HCT116 (cell line): ENCODE measurements around the gene CAMK2D. TPM values are rescaled to one million over a fixed set of nuclear protein-coding genes. Genes with fewer than 3 reads are reported as not detected.

Experiments
- ATAC-seq: fragments of 200-7000 bp; cut with Tn5 transposase; 2 replicates; pipeline ENCODE4 v1.9.1; 2020; ENCODE audit warnings: mild to moderate bottlenecking, moderate library complexity
- BruUV-seq: library from RNA; stranded (reverse); fragments of 400-500 nt; replicated peaks from 2 replicates; lab custom pipeline; 2021; lab: Mats Ljungman, UMichigan
- CTCF ChIA-PET: fragments of 300-600 bp; sonication (Branson Sonifier 250); formaldehyde crosslinking; loops from one replicate; lab custom pipeline; 2021; ENCODE audit warnings: antibody characterized with exemption; lab: Charles Lee
- POLR2A ChIA-PET: fragments of 300-600, 350-600 bp; sonication (Branson Sonifier 250); formaldehyde crosslinking; loops from one replicate; lab custom pipeline; 2021; ENCODE audit warnings: antibody characterized with exemption; lab: Charles Lee
- RAD21 ChIA-PET, 2 experiments: fragments of 300-600 bp; sonication (Branson Sonifier 250); formaldehyde crosslinking; loops; one replicate each; lab custom pipeline; 2023; ENCODE audit warnings: low total read pairs in 2 of 2; ENCODE audit not compliant: uncharacterized antibody in 2 of 2, unreplicated experiment in 2 of 2, low non-redundant PET in 1 of 2; lab: Charles Lee
- DNase-seq: peaks from one replicate; pipeline ENCODE4 v3.0.0-alpha.2; 2010; ENCODE audit warnings: low read depth, low spot score
- H2AFZ ChIP-seq: fragments of 200-600 bp; shearing (Covaris generic), sonication (generic); 2 replicates; pipeline ENCODE4 v1.6.1; 2017; ENCODE audit warnings: low read depth, mixed run types, mixed read lengths, antibody characterized with exemption, low read length; ENCODE audit not compliant: poor library complexity, severe bottlenecking
- H3K27ac ChIP-seq: 2 replicates; pipeline ENCODE4 v1.5.1; 2012; ENCODE audit warnings: low read depth, low read length
- H3K27me3 ChIP-seq: fragments of 200-600 bp; sonication (generic); 2 replicates; pipeline ENCODE4 v1.6.1; 2016; ENCODE audit warnings: mixed run types, low read length, mixed read lengths; ENCODE audit not compliant: insufficient read depth
- H3K36me3 ChIP-seq, 2 experiments: fragments of 200-500 bp in 1 of 2; fragments of 200-600 bp in 1 of 2; sonication (Bioruptor generic) in 1 of 2; sonication (generic) in 1 of 2; 2 replicates each; pipeline versions ENCODE4 v1.5.1 to v1.6.1; 2014 to 2016; ENCODE audit warnings: low read length in 2 of 2, inconsistent platforms in 1 of 2, mixed read lengths in 1 of 2, mixed run types in 1 of 2; ENCODE audit not compliant: insufficient read depth in 2 of 2, control insufficient read depth in 1 of 2
- H3K4me1 ChIP-seq, 2 experiments: fragments of 200-600 bp in 1 of 2; sonication (generic) in 1 of 2; 2 replicates each; pipeline versions ENCODE4 v1.5.1 to v1.6.1; 2012 to 2017; ENCODE audit warnings: low read length in 2 of 2, inconsistent platforms in 1 of 2, mild to moderate bottlenecking in 1 of 2, mixed read lengths in 1 of 2, mixed run types in 1 of 2, moderate library complexity in 1 of 2; ENCODE audit not compliant: insufficient read depth in 2 of 2, control insufficient read depth in 1 of 2
- H3K4me2 ChIP-seq: fragments of 200-600 bp; sonication (generic); 2 replicates; pipeline ENCODE4 v1.6.1; 2017; ENCODE audit warnings: mixed run types, low read length, mixed read lengths
- H3K4me3 ChIP-seq, 2 experiments: fragments of 200-600 bp in 1 of 2; sonication (generic) in 1 of 2; replicated peaks in 1 of 2; 2 replicates each; pipeline ENCODE4 v1.5.1; 2011 to 2016; ENCODE audit warnings: low read length in 2 of 2, control low read depth in 1 of 2, low read depth in 1 of 2, mild to moderate bottlenecking in 1 of 2, mixed read lengths in 1 of 2, mixed run types in 1 of 2
- H3K79me2 ChIP-seq: fragments of 200-600 bp; sonication (generic); 2 replicates; pipeline ENCODE4 v1.6.1; 2017; ENCODE audit warnings: mild to moderate bottlenecking, mixed run types, low read length, moderate library complexity, mixed read lengths; ENCODE audit not compliant: insufficient read depth
- H3K9ac ChIP-seq: fragments of 200-600 bp; sonication (generic); 2 replicates; pipeline ENCODE4 v1.6.1; 2016; ENCODE audit warnings: low read length, mixed read lengths
- H3K9me2 ChIP-seq: fragments of 200-600 bp; sonication (generic), shearing (Covaris generic); 2 replicates; pipeline ENCODE4 v1.6.1; 2017; ENCODE audit warnings: mixed run types, mild to moderate bottlenecking, moderate library complexity; ENCODE audit not compliant: insufficient read depth
- H3K9me3 ChIP-seq, 2 experiments: fragments of 200-500 bp in 1 of 2; fragments of 200-600 bp in 1 of 2; sonication (Bioruptor generic) in 1 of 2; sonication (generic) in 1 of 2; 2 replicates each; pipeline ENCODE4 v1.6.1; 2014 to 2017; ENCODE audit warnings: low read length in 2 of 2, mixed read lengths in 2 of 2, inconsistent platforms in 1 of 2, low read depth in 1 of 2, mild to moderate bottlenecking in 1 of 2, mixed run types in 1 of 2, moderate library complexity in 1 of 2; ENCODE audit not compliant: control insufficient read depth in 1 of 2, insufficient read depth in 1 of 2
- H4K20me1 ChIP-seq: fragments of 200-600 bp; sonication (generic), shearing (Covaris generic); 2 replicates; pipeline ENCODE4 v1.6.1; 2017; ENCODE audit warnings: mixed run types, mild to moderate bottlenecking, moderate library complexity; ENCODE audit not compliant: insufficient read depth
- CBX3 ChIP-seq: IDR thresholded peaks from 2 replicates; pipeline ENCODE4 v1.6.1; 2012; ENCODE audit warnings: low read depth
- EGR1 ChIP-seq: IDR thresholded peaks from 2 replicates; pipeline ENCODE4 v1.6.1; 2012; ENCODE audit warnings: low read depth
- FOSL1 ChIP-seq: IDR thresholded peaks from 2 replicates; pipeline ENCODE4 v1.6.1; 2012; ENCODE audit warnings: low read depth
- JUND ChIP-seq: IDR thresholded peaks from 2 replicates; pipeline ENCODE4 v1.6.1; 2012
- MAX ChIP-seq: IDR thresholded peaks from 2 replicates; pipeline ENCODE4 v1.6.1; 2012
- SP1 ChIP-seq: IDR thresholded peaks from 2 replicates; pipeline ENCODE4 v1.6.1; 2012; ENCODE audit warnings: low read depth
- TCF7L2 ChIP-seq: IDR thresholded peaks from 2 replicates; pipeline ENCODE4 v1.7.0; 2011; ENCODE audit warnings: borderline replicate concordance, inconsistent platforms; ENCODE audit not compliant: insufficient read depth, insufficient read length; ENCODE audit errors: extremely low read depth
- intact Hi-C: fragments of 100-400 bp; cut with micrococcal nuclease; formaldehyde crosslinking; loops from 2 replicates; pipeline ENCODE4 v1.10.0; 2022
- total RNA-seq: library from RNA; stranded (reverse); gene quantifications from one replicate; pipeline ENCODE4 v1.2.1, GENCODE V29; 2021; ENCODE audit not compliant: unreplicated experiment

CAMK2D gene
- total RNA-seq, 1 experiment from 2014 or later = 67.0 TPM

- no peak for ATAC-seq
- H3K27me3 ChIP-seq = no peaks in the 10 kb centered on the region
- no peak overlapping the region for H3K9ac ChIP-seq
- no peaks in the 10 kb centered on the region for H4K20me1 ChIP-seq
- BruUV-seq = no TSS peak
- CTCF ChIA-PET = no interaction called here
- no peak overlapping the region for H2AFZ ChIP-seq
- H3K9me3 ChIP-seq = no peaks in the 10 kb centered on the region; a peak in 1 of 4 replicates
- peak overlapping the region; percentile 28 for H3K4me2 ChIP-seq
- no peak overlapping the region for H3K4me3 ChIP-seq
- POLR2A ChIA-PET = no interaction called here
- DNase-seq = no peak
- intact Hi-C loops = no loop called here
- no peaks in the 10 kb centered on the region for H3K79me2 ChIP-seq
- H3K9me2 ChIP-seq = no peaks in the 10 kb centered on the region
- RAD21 ChIA-PET = no interaction called here
- H3K36me3 ChIP-seq = no peaks in the 10 kb centered on the region
- TF ChIP-seq TCF7L2 (no peak), JUND (peak; percentile 40; the same call in 1 of the 2 replicates), EGR1 (no peak), SP1 (0 out of 2 replicates have a peak, but pooled peaks have one; percentile 9), FOSL1 (peak; percentile 52), CBX3 (0 out of 2 replicates have a peak, but pooled peaks have one; percentile 66)
- TF ChIP-seq, all 23 proteins: peak for 4
- peaks cover 18 to 25% of the 10 kb centered on the region in 2 experiments for H3K4me1 ChIP-seq
- no peak overlapping the region for H3K27ac ChIP-seq
These were observed 103.8 kb downstream of the CAMK2D start for GRCh38 chr4:113657586-113658233.

GRCh38 chr4:113653871-113654270 lies 107.7 kb downstream of the CAMK2D start:
- POLR2A ChIA-PET = no interaction called here
- Histone ChIP-seq H4K20me1 (no peaks in the 10 kb centered on the region), H3K4me2 (no peak overlapping the region), H3K4me3 (no peak overlapping the region), H3K9ac (no peak overlapping the region), H3K9me2 (0 out of 2 replicates have a peak, but pooled peaks cover 4% of the 10 kb centered on the region), H2AFZ (no peak overlapping the region), H3K9me3 (no peaks in the 10 kb centered on the region; a peak in 1 of 4 replicates), H3K36me3 (no peaks in the 10 kb centered on the region), H3K4me1 (peaks cover 18 to 23% of the 10 kb centered on the region in 2 experiments), H3K27ac (no peak overlapping the region), H3K27me3 (no peaks in the 10 kb centered on the region), H3K79me2 (no peaks in the 10 kb centered on the region)
- DNase-seq (no peak), ATAC-seq (no peak)
- intact Hi-C loops = no loop called here
- no peak for TF ChIP-seq MAX
- BruUV-seq = no TSS peak
- CTCF ChIA-PET = no interaction called here
- RAD21 ChIA-PET = no interaction called here
